ENCODE results near the gene LMO7.

LMO7 gene

DNA sequence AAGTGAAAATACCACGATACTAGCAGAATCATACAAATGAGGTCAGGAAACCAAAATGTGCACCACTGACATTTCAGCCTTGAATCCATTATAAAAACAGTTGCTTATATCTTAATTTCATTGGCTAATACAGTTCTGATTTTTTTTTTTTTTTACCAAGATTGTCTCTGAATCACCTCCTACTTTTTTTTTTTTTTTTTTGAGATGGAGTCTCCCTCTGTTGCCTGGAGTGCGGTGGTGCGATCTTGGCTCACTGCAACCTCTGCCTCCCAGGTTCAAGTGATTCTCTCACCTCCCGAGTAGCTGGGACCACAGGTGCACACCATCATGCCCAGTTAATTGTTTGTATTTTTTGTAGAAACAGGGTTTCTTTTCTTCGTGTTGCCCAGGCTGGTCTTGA is 270.2 kb downstream of the LMO7 start:
- no peak for DNase-seq

DNA sequence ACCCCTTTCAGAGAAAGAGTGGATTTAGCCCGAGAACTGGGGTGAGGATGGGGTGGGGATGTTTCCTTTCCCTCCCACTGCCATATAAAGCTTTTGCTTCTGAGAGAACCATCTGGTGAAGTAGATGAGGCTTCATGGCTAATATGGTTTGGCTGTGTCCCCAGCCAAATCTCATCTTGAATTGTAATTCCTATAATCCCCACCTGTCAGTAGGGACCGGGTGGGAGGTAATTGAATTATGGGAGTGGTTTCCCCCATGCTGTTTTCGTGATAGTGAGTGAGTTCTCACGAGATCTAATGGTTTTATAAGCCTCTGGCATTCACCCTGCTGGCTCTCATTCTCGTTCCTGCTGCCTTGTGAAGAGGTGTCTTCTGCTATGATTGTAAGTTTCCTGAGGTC is 270.9 kb downstream of the LMO7 start:
- no peak for DNase-seq

DNA sequence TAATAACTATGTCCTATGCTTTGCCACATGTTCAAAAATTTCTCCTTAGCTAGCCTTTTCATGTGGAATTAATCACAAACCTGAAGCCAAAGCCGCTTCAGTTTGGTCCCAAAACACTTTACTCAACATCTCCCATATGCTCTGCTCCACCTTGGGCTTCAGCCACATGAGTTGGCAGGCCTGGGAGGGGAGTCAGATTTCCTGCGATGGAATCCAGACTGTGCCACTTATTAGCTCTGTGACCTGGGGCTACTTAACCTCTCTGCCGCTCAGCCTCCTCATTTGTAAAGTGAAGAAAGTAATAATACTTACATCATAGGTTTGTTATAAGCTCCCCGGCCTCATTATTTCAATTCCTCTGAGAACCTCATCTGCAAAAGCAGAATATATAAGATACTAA is 272.0 kb downstream of the LMO7 start:
- no peak for DNase-seq
